ENCODE data around the gene PPP1R1B. TPM values are rescaled to one million over a fixed set of nuclear protein-coding genes. Genes with fewer than 3 reads are reported as not detected.

Gene PPP1R1B
- total and polyA plus RNA-seq, 2 experiments from 2014 or later, result 3.4 to 5.4 TPM

DNA sequence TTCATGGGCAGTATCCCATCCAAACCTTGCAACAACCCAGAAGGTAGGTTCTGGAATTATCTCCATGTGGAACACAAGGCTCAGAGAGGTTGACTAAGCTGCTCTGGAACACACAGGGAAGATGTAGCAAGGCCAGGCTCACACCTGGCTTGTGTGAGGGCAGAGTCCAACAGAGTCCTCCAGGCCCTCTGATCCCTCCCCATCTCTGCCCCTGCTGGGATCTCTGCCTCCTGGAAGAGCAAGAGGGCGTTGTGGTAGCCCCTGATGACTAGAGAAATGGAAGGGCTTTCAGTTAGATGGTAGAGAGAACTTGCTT, 7.0 kb upstream of the PPP1R1B start:
- ATAC-seq (no peak), DNase-seq (ENCODE audit: low spot score) (no peak)
- no peaks in the 10 kb centered on the region; the same call in 1 of the 2 replicates for H4K20me1 ChIP-seq (replicated peaks; ENCODE audit: insufficient read depth)
- H3K36me3 Mint-ChIP-seq (ENCODE audit: low read depth), result no peaks in the 10 kb centered on the region; the same call in 2 of the 3 replicates
- H3K27ac Mint-ChIP-seq, result no peak overlapping the region
- 0 out of 2 replicates have a peak, but pooled peaks cover 10% of the 10 kb centered on the region for H3F3A ChIP-seq (replicated peaks; ENCODE audit: low read depth)
- no peaks in the 10 kb centered on the region for H3K36me3 ChIP-seq (ENCODE audit: insufficient read depth)
- H3K4me3 Mint-ChIP-seq, result no peak overlapping the region
- TF ChIP-seq, protein P1, sequence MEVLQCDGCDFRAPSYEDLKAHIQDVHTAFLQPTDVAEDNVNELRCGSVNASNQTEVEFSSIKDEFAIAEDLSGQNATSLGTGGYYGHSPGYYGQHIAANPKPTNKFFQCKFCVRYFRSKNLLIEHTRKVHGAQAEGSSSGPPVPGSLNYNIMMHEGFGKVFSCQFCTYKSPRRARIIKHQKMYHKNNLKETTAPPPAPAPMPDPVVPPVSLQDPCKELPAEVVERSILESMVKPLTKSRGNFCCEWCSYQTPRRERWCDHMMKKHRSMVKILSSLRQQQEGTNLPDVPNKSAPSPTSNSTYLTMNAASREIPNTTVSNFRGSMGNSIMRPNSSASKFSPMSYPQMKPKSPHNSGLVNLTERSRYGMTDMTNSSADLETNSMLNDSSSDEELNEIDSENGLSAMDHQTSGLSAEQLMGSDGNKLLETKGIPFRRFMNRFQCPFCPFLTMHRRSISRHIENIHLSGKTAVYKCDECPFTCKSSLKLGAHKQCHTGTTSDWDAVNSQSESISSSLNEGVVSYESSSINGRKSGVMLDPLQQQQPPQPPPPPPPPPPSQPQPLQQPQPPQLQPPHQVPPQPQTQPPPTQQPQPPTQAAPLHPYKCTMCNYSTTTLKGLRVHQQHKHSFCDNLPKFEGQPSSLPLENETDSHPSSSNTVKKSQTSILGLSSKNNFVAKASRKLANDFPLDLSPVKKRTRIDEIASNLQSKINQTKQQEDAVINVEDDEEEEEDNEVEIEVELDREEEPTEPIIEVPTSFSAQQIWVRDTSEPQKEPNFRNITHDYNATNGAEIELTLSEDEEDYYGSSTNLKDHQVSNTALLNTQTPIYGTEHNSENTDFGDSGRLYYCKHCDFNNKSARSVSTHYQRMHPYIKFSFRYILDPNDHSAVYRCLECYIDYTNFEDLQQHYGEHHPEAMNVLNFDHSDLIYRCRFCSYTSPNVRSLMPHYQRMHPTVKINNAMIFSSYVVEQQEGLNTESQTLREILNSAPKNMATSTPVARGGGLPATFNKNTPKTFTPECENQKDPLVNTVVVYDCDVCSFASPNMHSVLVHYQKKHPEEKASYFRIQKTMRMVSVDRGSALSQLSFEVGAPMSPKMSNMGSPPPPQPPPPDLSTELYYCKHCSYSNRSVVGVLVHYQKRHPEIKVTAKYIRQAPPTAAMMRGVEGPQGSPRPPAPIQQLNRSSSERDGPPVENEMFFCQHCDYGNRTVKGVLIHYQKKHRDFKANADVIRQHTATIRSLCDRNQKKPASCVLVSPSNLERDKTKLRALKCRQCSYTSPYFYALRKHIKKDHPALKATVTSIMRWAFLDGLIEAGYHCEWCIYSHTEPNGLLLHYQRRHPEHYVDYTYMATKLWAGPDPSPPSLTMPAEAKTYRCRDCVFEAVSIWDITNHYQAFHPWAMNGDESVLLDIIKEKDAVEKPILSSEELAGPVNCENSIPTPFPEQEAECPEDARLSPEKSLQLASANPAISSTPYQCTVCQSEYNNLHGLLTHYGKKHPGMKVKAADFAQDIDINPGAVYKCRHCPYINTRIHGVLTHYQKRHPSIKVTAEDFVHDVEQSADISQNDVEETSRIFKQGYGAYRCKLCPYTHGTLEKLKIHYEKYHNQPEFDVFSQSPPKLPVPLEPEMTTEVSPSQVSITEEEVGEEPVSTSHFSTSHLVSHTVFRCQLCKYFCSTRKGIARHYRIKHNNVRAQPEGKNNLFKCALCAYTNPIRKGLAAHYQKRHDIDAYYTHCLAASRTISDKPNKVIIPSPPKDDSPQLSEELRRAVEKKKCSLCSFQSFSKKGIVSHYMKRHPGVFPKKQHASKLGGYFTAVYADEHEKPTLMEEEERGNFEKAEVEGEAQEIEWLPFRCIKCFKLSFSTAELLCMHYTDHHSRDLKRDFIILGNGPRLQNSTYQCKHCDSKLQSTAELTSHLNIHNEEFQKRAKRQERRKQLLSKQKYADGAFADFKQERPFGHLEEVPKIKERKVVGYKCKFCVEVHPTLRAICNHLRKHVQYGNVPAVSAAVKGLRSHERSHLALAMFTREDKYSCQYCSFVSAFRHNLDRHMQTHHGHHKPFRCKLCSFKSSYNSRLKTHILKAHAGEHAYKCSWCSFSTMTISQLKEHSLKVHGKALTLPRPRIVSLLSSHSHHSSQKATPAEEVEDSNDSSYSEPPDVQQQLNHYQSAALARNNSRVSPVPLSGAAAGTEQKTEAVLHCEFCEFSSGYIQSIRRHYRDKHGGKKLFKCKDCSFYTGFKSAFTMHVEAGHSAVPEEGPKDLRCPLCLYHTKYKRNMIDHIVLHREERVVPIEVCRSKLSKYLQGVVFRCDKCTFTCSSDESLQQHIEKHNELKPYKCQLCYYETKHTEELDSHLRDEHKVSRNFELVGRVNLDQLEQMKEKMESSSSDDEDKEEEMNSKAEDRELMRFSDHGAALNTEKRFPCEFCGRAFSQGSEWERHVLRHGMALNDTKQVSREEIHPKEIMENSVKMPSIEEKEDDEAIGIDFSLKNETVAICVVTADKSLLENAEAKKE (CRISPR knock-in tag; IDR thresholded peaks at IDR 0.05), result no peak
- TF ChIP-seq NANOG (IDR thresholded peaks at IDR 0.05; ENCODE audit: borderline replicate concordance) (no peak), CREB1 (CRISPR knock-in tag; IDR thresholded peaks at IDR 0.05; ENCODE audit: low read depth) (no peak), ZNF114 (CRISPR knock-in tag; IDR thresholded peaks at IDR 0.05) (no peak), POLR2AphosphoS5 (IDR thresholded peaks at IDR 0.05; ENCODE audit: low read depth) (no peak), JUNB (IDR thresholded peaks at IDR 0.05; ENCODE audit: unreplicated experiment) (no peak), STAT1 (IDR thresholded peaks at IDR 0.05; ENCODE audit: unreplicated experiment) (no peak)
- TF ChIP-seq, protein P2, sequence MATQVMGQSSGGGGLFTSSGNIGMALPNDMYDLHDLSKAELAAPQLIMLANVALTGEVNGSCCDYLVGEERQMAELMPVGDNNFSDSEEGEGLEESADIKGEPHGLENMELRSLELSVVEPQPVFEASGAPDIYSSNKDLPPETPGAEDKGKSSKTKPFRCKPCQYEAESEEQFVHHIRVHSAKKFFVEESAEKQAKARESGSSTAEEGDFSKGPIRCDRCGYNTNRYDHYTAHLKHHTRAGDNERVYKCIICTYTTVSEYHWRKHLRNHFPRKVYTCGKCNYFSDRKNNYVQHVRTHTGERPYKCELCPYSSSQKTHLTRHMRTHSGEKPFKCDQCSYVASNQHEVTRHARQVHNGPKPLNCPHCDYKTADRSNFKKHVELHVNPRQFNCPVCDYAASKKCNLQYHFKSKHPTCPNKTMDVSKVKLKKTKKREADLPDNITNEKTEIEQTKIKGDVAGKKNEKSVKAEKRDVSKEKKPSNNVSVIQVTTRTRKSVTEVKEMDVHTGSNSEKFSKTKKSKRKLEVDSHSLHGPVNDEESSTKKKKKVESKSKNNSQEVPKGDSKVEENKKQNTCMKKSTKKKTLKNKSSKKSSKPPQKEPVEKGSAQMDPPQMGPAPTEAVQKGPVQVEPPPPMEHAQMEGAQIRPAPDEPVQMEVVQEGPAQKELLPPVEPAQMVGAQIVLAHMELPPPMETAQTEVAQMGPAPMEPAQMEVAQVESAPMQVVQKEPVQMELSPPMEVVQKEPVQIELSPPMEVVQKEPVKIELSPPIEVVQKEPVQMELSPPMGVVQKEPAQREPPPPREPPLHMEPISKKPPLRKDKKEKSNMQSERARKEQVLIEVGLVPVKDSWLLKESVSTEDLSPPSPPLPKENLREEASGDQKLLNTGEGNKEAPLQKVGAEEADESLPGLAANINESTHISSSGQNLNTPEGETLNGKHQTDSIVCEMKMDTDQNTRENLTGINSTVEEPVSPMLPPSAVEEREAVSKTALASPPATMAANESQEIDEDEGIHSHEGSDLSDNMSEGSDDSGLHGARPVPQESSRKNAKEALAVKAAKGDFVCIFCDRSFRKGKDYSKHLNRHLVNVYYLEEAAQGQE (IDR thresholded peaks at IDR 0.05; ENCODE audit: unreplicated experiment), result no peak
- H3K4me1 Mint-ChIP-seq, result peaks cover 20% of the 10 kb centered on the region
- H3K27me3 ChIP-seq (ENCODE audit: insufficient read depth), result peaks cover 93% of the 10 kb centered on the region
- peaks cover 72% of the 10 kb centered on the region for H3K27me3 Mint-ChIP-seq (ENCODE audit: insufficient read depth, low read depth, poor library complexity)
- no peak overlapping the region for H3K4me3 ChIP-seq
- H2AFZ ChIP-seq, result no peak overlapping the region
- no peaks in the 10 kb centered on the region for H3K79me2 ChIP-seq (replicated peaks; ENCODE audit: insufficient read depth)
- H3K4me2 ChIP-seq, result no peak overlapping the region
- H3K9me2 ChIP-seq (ENCODE audit: insufficient read depth), result no peaks in the 10 kb centered on the region
- H3K9me3 Mint-ChIP-seq, result no peaks in the 10 kb centered on the region
- H3K27ac ChIP-seq (ENCODE audit: low read depth), result no peak overlapping the region
- H3K4me1 ChIP-seq (ENCODE audit: insufficient read depth), result peaks cover 15% of the 10 kb centered on the region; the same call in 1 of the 2 replicates

Data from GM23338 (cell line).